Endodermal cell (in vitro differentiated cells): ENCODE results near the gene METTL26. TPM values are rescaled to one million over a fixed set of nuclear protein-coding genes. Genes with fewer than 3 reads are reported as not detected.

Experiments used
- DNase-seq: peaks from one replicate; pipeline ENCODE4 v3.0.0-alpha.2; 2017
- H3K27ac ChIP-seq: 2 replicates; pipeline ENCODE4 v1.5.1; 2013; ENCODE audit warnings: mild to moderate bottlenecking, low read depth, low read length, moderate library complexity
- H3K27me3 ChIP-seq: 2 replicates; pipeline ENCODE4 v1.6.1; 2013; ENCODE audit warnings: mild to moderate bottlenecking, low read length, moderate library complexity; ENCODE audit not compliant: insufficient read depth, control insufficient read depth, poor library complexity, severe bottlenecking
- H3K36me3 ChIP-seq: 2 replicates; pipeline ENCODE4 v1.7.0; 2013; ENCODE audit warnings: mild to moderate bottlenecking, low read length, moderate library complexity; ENCODE audit not compliant: control insufficient read depth, insufficient read depth
- H3K4me1 ChIP-seq: one replicate; pipeline ENCODE4 v1.7.0; 2013; ENCODE audit warnings: low read length; ENCODE audit not compliant: control insufficient read depth, insufficient read depth
- H3K4me3 ChIP-seq: 2 replicates; pipeline ENCODE4 v1.5.1; 2013; ENCODE audit warnings: mild to moderate bottlenecking, low read length, moderate library complexity
- H3K9ac ChIP-seq: 2 replicates; pipeline ENCODE4 v1.6.1; 2013; ENCODE audit warnings: mild to moderate bottlenecking, low read length, moderate library complexity; ENCODE audit not compliant: poor library complexity, severe bottlenecking; ENCODE audit errors: extremely low read depth
- H3K9me3 ChIP-seq: 2 replicates; pipeline ENCODE4 v1.6.1; 2013; ENCODE audit warnings: mild to moderate bottlenecking, low read length, moderate library complexity; ENCODE audit not compliant: control insufficient read depth
- H3K27ac Mint-ChIP-seq: 2 replicates; pipeline ENCODE4 v1.8.0; 2020; ENCODE audit warnings: mixed read lengths
- H3K27me3 Mint-ChIP-seq: 2 replicates; pipeline ENCODE4 v1.8.0; 2021; ENCODE audit warnings: mild to moderate bottlenecking, mixed read lengths; ENCODE audit not compliant: insufficient read depth
- H3K36me3 Mint-ChIP-seq: 2 replicates; pipeline ENCODE4 v1.8.0; 2020; ENCODE audit warnings: low read depth, mixed read lengths
- H3K4me1 Mint-ChIP-seq: 2 replicates; pipeline ENCODE4 v1.8.0; 2020; ENCODE audit warnings: mixed read lengths
- H3K4me3 Mint-ChIP-seq: 2 replicates; pipeline ENCODE4 v1.8.0; 2020; ENCODE audit warnings: mild to moderate bottlenecking, moderate library complexity, mixed read lengths
- H3K9me3 Mint-ChIP-seq: 2 replicates; pipeline ENCODE4 v1.8.0; 2020; ENCODE audit warnings: mild to moderate bottlenecking, mixed read lengths
- CTCF ChIP-seq: fragments of 200-600 bp; sonication (generic); conservative IDR thresholded peaks from 2 replicates; pipeline ENCODE4 v1.5.0; 2021; ENCODE audit warnings: antibody characterized with exemption, mild to moderate bottlenecking
- WGBS, 2 experiments: methylation state at CpG; one replicate each; pipeline versions ENCODE4 v1.1.5 to v1.1.7; 2013; ENCODE audit warnings: missing lambda C conversion rate in 2 of 2, mixed read lengths in 1 of 2; ENCODE audit not compliant: insufficient coverage in 1 of 2, insufficient read length in 1 of 2; 5-methylcytosine and 5-hydroxymethylcytosine counted together
- total RNA-seq, 2 donors: library from RNA; stranded (reverse); fragmentation: NEBNext Ultra II Directional in 1 of 2; extraction: Animal tissue kit (Norgen Biotek cat#: 25700) in 1 of 2; gene quantifications; 2 replicates in 1 of 2; 3 replicates in 1 of 2; pipeline ENCODE4 v1.2.1, GENCODE V29; 2021

Gene METTL26
- total RNA-seq, 2 donors from 2014 or later = 72.1 to 79.8 TPM

GRCh38 chr16:619476-620100, 16.5 kb downstream of the METTL26 start:
- H3K36me3 Mint-ChIP-seq = peaks cover 7% of the 10 kb centered on the region
- H3K27me3 ChIP-seq = no peaks in the 10 kb centered on the region
- H3K4me3 Mint-ChIP-seq = no peak overlapping the region
- peaks cover 10% of the 10 kb centered on the region for H3K4me1 Mint-ChIP-seq
- H3K9me3 ChIP-seq = no peaks in the 10 kb centered on the region
- no peak for TF ChIP-seq CTCF
- H3K9me3 Mint-ChIP-seq = no peaks in the 10 kb centered on the region
- 94 to 95% methylated on average over 17 to 20 of the region's 20 CpGs for WGBS, 2 experiments
- no peaks in the 10 kb centered on the region for H3K36me3 ChIP-seq
- no peak overlapping the region for H3K27ac Mint-ChIP-seq
- H3K9ac ChIP-seq = no peak overlapping the region
- no peak for DNase-seq
- no peak overlapping the region for H3K27ac ChIP-seq
- no peak overlapping the region for H3K4me3 ChIP-seq
- H3K27me3 Mint-ChIP-seq = peaks cover 2% of the 10 kb centered on the region
- no peaks in the 10 kb centered on the region for H3K4me1 ChIP-seq

- Histone ChIP-seq H3K27me3 (no peaks in the 10 kb centered on the region), H3K4me1 (no peaks in the 10 kb centered on the region), H3K27ac (no peak overlapping the region), H3K4me3 (no peak overlapping the region), H3K36me3 (peaks cover 4% of the 10 kb centered on the region), H3K9ac (no peak overlapping the region), H3K9me3 (no peaks in the 10 kb centered on the region)
- Mint-ChIP-seq H3K9me3 (no peaks in the 10 kb centered on the region), H3K27ac (no peak overlapping the region), H3K4me3 (no peak overlapping the region), H3K4me1 (peaks cover 10% of the 10 kb centered on the region), H3K27me3 (peaks cover 2% of the 10 kb centered on the region), H3K36me3 (peaks cover 16% of the 10 kb centered on the region)
- no peak for DNase-seq
- no peak for TF ChIP-seq CTCF
- WGBS, 2 experiments = 91 to 93% methylated on average over 8 to 16 of the region's 16 CpGs
Observed at GRCh38 chr16:617855-618254, 18.2 kb downstream of the METTL26 start.

DNA sequence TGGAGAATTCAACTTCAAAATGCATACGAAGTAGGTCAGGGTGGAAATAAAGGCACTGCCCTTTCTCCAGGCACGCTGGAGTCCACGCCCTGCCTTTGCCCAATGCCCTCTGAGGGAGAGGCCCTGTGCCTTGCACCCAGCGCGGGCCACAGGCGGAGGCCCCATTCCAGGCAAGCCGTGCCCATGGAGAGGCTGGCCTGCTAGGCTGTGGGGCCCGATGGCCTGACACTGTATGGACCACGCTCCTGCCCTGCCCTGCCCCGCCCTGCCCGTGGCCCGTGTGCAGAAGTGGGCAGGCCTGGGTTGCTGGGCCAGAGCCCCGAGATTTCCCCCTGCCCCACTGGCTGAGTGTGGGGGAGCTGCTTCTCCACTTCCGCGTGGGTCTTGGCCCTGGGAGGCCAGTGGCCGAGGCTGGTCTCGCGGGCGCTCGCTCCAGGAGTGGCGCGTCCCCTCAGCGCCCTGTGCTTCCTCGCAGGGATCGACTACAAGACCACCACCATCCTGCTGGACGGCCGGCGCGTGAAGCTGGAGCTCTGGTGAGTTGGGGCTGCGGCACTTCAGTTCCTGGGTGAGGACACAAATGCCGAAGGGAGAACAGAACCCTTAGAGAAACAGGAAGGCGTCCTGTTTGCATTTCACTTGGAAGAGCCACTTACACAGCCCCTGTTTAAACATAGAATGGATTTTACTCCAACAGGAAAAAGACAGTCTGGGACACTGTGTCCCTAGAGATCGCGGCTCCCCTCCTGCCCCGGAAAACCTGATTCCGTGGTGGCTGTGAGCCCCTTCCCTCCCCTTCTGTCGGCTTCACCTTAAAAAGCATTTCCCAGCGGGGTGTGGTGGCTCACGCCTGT, 19.1 kb downstream of the METTL26 start:
- Histone ChIP-seq H3K4me1 (no peaks in the 10 kb centered on the region), H3K27ac (no peak overlapping the region), H3K9me3 (no peaks in the 10 kb centered on the region), H3K36me3 (peaks cover 4% of the 10 kb centered on the region), H3K4me3 (no peak overlapping the region), H3K9ac (no peak overlapping the region), H3K27me3 (no peaks in the 10 kb centered on the region)
- no peak for TF ChIP-seq CTCF
- H3K27ac Mint-ChIP-seq = no peak overlapping the region
- DNase-seq = no peak
- H3K9me3 Mint-ChIP-seq = no peaks in the 10 kb centered on the region
- H3K4me3 Mint-ChIP-seq = no peak overlapping the region
- peaks cover 5% of the 10 kb centered on the region for H3K4me1 Mint-ChIP-seq
- H3K27me3 Mint-ChIP-seq = peaks cover 2% of the 10 kb centered on the region
- WGBS, 2 experiments = 95% methylated on average over 32 to 39 of the region's 39 CpGs
- peaks cover 16% of the 10 kb centered on the region for H3K36me3 Mint-ChIP-seq
